Mammary epithelial cell (primary cell): Measurements from ENCODE around the gene COL8A2.

ENCODE experiments used
- CTCF ChIP-seq, 2 donors: IDR thresholded peaks in 1 of 2; conservative IDR thresholded peaks in 1 of 2; 2 replicates each; pipeline ENCODE4 v1.5.1; 2011 to 2012; ENCODE audit warnings: inconsistent platforms in 2 of 2, low read length in 2 of 2, mild to moderate bottlenecking in 2 of 2, control low read depth in 1 of 2, low read depth in 1 of 2; ENCODE audit not compliant: insufficient read depth in 1 of 2; ENCODE audit errors: extremely low read depth in 1 of 2
- EZH2 ChIP-seq: IDR thresholded peaks from 2 replicates; pipeline ENCODE4 v1.6.1; 2012; ENCODE audit warnings: low read length, inconsistent platforms, borderline replicate concordance

- TF ChIP-seq CTCF (conservative IDR thresholded peaks at IDR 0.05 in 1 of 2, IDR thresholded peaks at IDR 0.05 in 1 of 2; ENCODE audit: extremely low read depth in 1 of 2, insufficient read depth in 1 of 2, low read depth in 1 of 2, low read length in 2 of 2): no peak
- TF ChIP-seq EZH2: no peak
Measured at GRCh38 chr1:36085686-36086526, 39.1 kb downstream of the COL8A2 start.
